DND-41 (cell line): Measurements from ENCODE around the gene ITGAE.
"Not testable (repeated sequence)": the region's sequence is repeated elsewhere in the genome, so short reads cannot be mapped to it uniquely, and the experiment has no call there.

ENCODE experiments used
- ATAC-seq: fragments of 200-7000 bp; cut with Tn5 transposase; 3 replicates; pipeline ENCODE4 v1.9.1; 2021; ENCODE audit warnings: low read depth; ENCODE audit not compliant: insufficient read depth
- DNase-seq: peaks from one replicate; pipeline ENCODE4 v3.0.0-alpha.2; 2020
- H2AFZ ChIP-seq: 2 replicates; pipeline ENCODE4 v1.6.0; 2012; ENCODE audit warnings: low read depth, low read length
- H3K27ac ChIP-seq: 2 replicates; pipeline ENCODE4 v1.5.1; 2012; ENCODE audit warnings: low read length, inconsistent platforms
- H3K27me3 ChIP-seq: fragments of 200-600 bp; sonication (generic); 2 replicates; pipeline ENCODE4 v1.6.0; 2012; ENCODE audit warnings: low read length, mild to moderate bottlenecking, inconsistent platforms; ENCODE audit not compliant: insufficient read depth, poor library complexity
- H3K36me3 ChIP-seq: 2 replicates; pipeline ENCODE4 v1.5.1; 2012; ENCODE audit warnings: low read length, inconsistent platforms; ENCODE audit not compliant: insufficient read depth
- H3K4me1 ChIP-seq: 2 replicates; pipeline ENCODE4 v1.5.1; 2012; ENCODE audit warnings: mild to moderate bottlenecking, low read length; ENCODE audit not compliant: insufficient read depth
- H3K4me2 ChIP-seq: 2 replicates; pipeline ENCODE4 v1.6.0; 2012; ENCODE audit warnings: mild to moderate bottlenecking, moderate library complexity, low read length, inconsistent platforms; ENCODE audit not compliant: insufficient read depth
- H3K4me3 ChIP-seq, 2 experiments: fragments of 200-600 bp in 1 of 2; shearing (Covaris generic) in 1 of 2; 2 replicates each; pipeline ENCODE4 v1.5.1; 2012 to 2016; ENCODE audit warnings: inconsistent platforms in 2 of 2, low read length in 2 of 2, mild to moderate bottlenecking in 2 of 2, low read depth in 1 of 2, moderate library complexity in 1 of 2
- H3K79me2 ChIP-seq: 2 replicates; pipeline ENCODE4 v1.6.0; 2012; ENCODE audit warnings: low read length, inconsistent platforms; ENCODE audit not compliant: insufficient read depth
- H3K9ac ChIP-seq: 2 replicates; pipeline ENCODE4 v1.6.0; 2012; ENCODE audit warnings: low read depth, mild to moderate bottlenecking, inconsistent platforms, low read length, moderate library complexity
- H3K9me3 ChIP-seq: 2 replicates; pipeline ENCODE4 v1.5.1; 2012; ENCODE audit warnings: low read length, moderate library complexity, mild to moderate bottlenecking, inconsistent platforms; ENCODE audit not compliant: insufficient read depth, severe bottlenecking
- H4K20me1 ChIP-seq: 2 replicates; pipeline ENCODE4 v1.6.0; 2012; ENCODE audit warnings: low read length; ENCODE audit not compliant: insufficient read depth
- CTCF ChIP-seq: IDR thresholded peaks from 2 replicates; pipeline ENCODE4 v1.5.1; 2012; ENCODE audit warnings: borderline replicate concordance, low read length, moderate library complexity, mild to moderate bottlenecking; ENCODE audit not compliant: poor library complexity, severe bottlenecking; ENCODE audit errors: extremely low read depth
- EZH2 ChIP-seq: IDR thresholded peaks from 3 replicates; pipeline ENCODE4 v1.6.1; 2012; ENCODE audit warnings: borderline replicate concordance, low read depth, mild to moderate bottlenecking, moderate library complexity, low read length, inconsistent platforms; ENCODE audit not compliant: severe bottlenecking

ITGAE gene

GRCh38 chr17:3704931-3705717 lies 95.9 kb downstream of the ITGAE start:
- no peak overlapping the region for H3K9ac ChIP-seq
- no peak for TF ChIP-seq EZH2
- no peak for TF ChIP-seq CTCF
- no peaks in the 10 kb centered on the region for H3K9me3 ChIP-seq
- no peaks in the 10 kb centered on the region for H3K36me3 ChIP-seq
- no peaks in the 10 kb centered on the region for H4K20me1 ChIP-seq
- H3K79me2 ChIP-seq, result no peaks in the 10 kb centered on the region
- H2AFZ ChIP-seq, result no peak overlapping the region
- no peaks in the 10 kb centered on the region for H3K27me3 ChIP-seq
- DNase-seq (no peak), ATAC-seq (no peak)
- no peaks in the 10 kb centered on the region for H3K4me1 ChIP-seq
- no peak overlapping the region for H3K27ac ChIP-seq
- H3K4me3 ChIP-seq, result no peak overlapping the region
- no peak overlapping the region for H3K4me2 ChIP-seq

- H3K4me3 ChIP-seq, H3K4me2 ChIP-seq, H3K27me3 ChIP-seq, H3K79me2 ChIP-seq, H3K27ac ChIP-seq, H3K36me3 ChIP-seq, ATAC-seq, H4K20me1 ChIP-seq, H3K9me3 ChIP-seq, H3K4me1 ChIP-seq, DNase-seq, H3K9ac ChIP-seq, H2AFZ ChIP-seq: not testable (repeated sequence)
These were observed 98.9 kb downstream of the ITGAE start for GRCh38 chr17:3702041-3702539.

GRCh38 chr17:3699951-3700350 lies 101.0 kb downstream of the ITGAE start:
- H3K9ac ChIP-seq, result no peak overlapping the region
- H4K20me1 ChIP-seq, result no peaks in the 10 kb centered on the region
- H3K27me3 ChIP-seq, result peaks cover 8% of the 10 kb centered on the region
- H3K36me3 ChIP-seq, result no peaks in the 10 kb centered on the region
- H3K9me3 ChIP-seq, result peaks cover 3% of the 10 kb centered on the region
- no peak for TF ChIP-seq EZH2
- no peak for TF ChIP-seq CTCF
- no peak overlapping the region for H3K4me3 ChIP-seq
- no peak overlapping the region for H3K27ac ChIP-seq
- no peak for ATAC-seq
- no peak for DNase-seq
- H2AFZ ChIP-seq, result no peak overlapping the region
- H3K4me1 ChIP-seq, result peaks cover 19% of the 10 kb centered on the region
- H3K4me2 ChIP-seq, result no peak overlapping the region
- H3K79me2 ChIP-seq, result no peaks in the 10 kb centered on the region

DNA sequence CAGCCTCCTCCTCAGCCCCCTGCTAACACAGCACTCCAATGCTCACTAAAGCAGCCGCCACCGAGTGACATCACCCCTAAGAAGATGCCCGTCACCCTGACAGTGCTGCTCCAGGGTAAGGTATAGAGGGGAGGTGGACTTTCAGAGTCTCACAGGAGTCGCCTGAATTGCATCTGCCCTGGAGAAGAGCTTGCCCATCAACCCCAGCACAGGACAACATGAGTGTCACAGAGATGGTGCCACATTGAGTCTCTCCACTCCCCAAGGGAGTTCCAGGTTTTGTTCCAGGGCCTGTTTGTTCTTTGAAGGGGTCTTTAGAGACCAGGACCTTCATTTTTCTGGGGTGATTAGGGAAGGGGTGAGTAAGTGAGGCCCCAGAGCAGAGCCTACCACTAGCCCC lies 102.8 kb downstream of the ITGAE start:
- Histone ChIP-seq H3K27me3 (peaks cover 8% of the 10 kb centered on the region), H4K20me1 (no peaks in the 10 kb centered on the region), H3K9me3 (peaks cover 3% of the 10 kb centered on the region), H3K36me3 (no peaks in the 10 kb centered on the region), H2AFZ (no peak overlapping the region), H3K79me2 (no peaks in the 10 kb centered on the region), H3K4me1 (peaks cover 23% of the 10 kb centered on the region), H3K27ac (no peak overlapping the region), H3K9ac (no peak overlapping the region), H3K4me2 (no peak overlapping the region), H3K4me3 (no peak overlapping the region)
- ATAC-seq, result no peak
- no peak for TF ChIP-seq CTCF
- TF ChIP-seq EZH2, result no peak
- DNase-seq, result no peak
